HepG2 (cell line): ENCODE results near the gene MAJIN. TPM values are rescaled to one million over a fixed set of nuclear protein-coding genes. Genes with fewer than 3 reads are reported as not detected.

Experiments used
- BCL6 ChIP-seq: IDR thresholded peaks from 2 replicates; pipeline ENCODE4 v1.6.1; 2016; ENCODE audit warnings: missing genetic modification reagents, missing compliant biosample characterization
- GABPA ChIP-seq, 2 experiments: IDR thresholded peaks; 2 replicates each; pipeline ENCODE4 v1.6.1; 2011 to 2016; ENCODE audit warnings: low read depth in 2 of 2, low read length in 1 of 2, missing biosample characterization in 1 of 2, missing genetic modification characterization in 1 of 2
- HDAC1 ChIP-seq: sonication (generic); formaldehyde crosslinking; IDR thresholded peaks from 2 replicates; pipeline ENCODE4 v1.5.1; 2020; ENCODE audit warnings: mild to moderate bottlenecking, missing genetic modification reagents
- HNF4G ChIP-seq, 2 experiments: sonication (generic) in 1 of 2; formaldehyde crosslinking in 1 of 2; IDR thresholded peaks; 2 replicates each; pipeline versions ENCODE4 v1.4.0 to v1.6.1; 2011 to 2020; ENCODE audit warnings: borderline replicate concordance in 2 of 2, low read depth in 2 of 2, mild to moderate bottlenecking in 2 of 2, low read length in 1 of 2, missing genetic modification reagents in 1 of 2, moderate library complexity in 1 of 2
- MIER3 ChIP-seq: IDR thresholded peaks from 2 replicates; pipeline ENCODE4 v1.6.1; 2016; ENCODE audit warnings: missing compliant biosample characterization, borderline replicate concordance
- MXI1 ChIP-seq: IDR thresholded peaks from 3 replicates; pipeline ENCODE4 v1.6.1; 2012; ENCODE audit warnings: low read depth, low read length, inconsistent platforms, borderline replicate concordance
- PHF20 ChIP-seq: sonication (generic); formaldehyde crosslinking; IDR thresholded peaks from 2 replicates; pipeline ENCODE4 v1.5.0; 2020; ENCODE audit warnings: mild to moderate bottlenecking, missing genetic modification reagents
- POLR2A ChIP-seq, 2 experiments: IDR thresholded peaks; 2 replicates each; pipeline ENCODE4 v1.6.1; 2011; ENCODE audit warnings: low read depth in 2 of 2, low read length in 2 of 2, mild to moderate bottlenecking in 1 of 2, moderate library complexity in 1 of 2; ENCODE audit not compliant: insufficient read depth in 1 of 2
- THAP11 ChIP-seq: IDR thresholded peaks from 2 replicates; pipeline ENCODE4 v1.6.1; 2016; ENCODE audit warnings: missing biosample characterization, missing genetic modification reagents
- TOPORS ChIP-seq: sonication (generic); formaldehyde crosslinking; IDR thresholded peaks from 2 replicates; pipeline ENCODE4 v1.8.0; 2023; ENCODE audit warnings: mild to moderate bottlenecking, missing genetic modification reagents
- ZNF350 ChIP-seq: sonication (generic); formaldehyde crosslinking; IDR thresholded peaks from 2 replicates; pipeline ENCODE4 v1.4.0; 2020; ENCODE audit warnings: mild to moderate bottlenecking, low read depth, missing genetic modification reagents, borderline replicate concordance
- ZNF383 ChIP-seq: sonication (generic); formaldehyde crosslinking; IDR thresholded peaks from 2 replicates; pipeline ENCODE4 v1.4.0; 2020; ENCODE audit warnings: missing genetic modification reagents, mild to moderate bottlenecking, borderline replicate concordance
- ZNF451 ChIP-seq: sonication (generic); formaldehyde crosslinking; IDR thresholded peaks from 2 replicates; pipeline ENCODE4 v1.5.0; 2020; ENCODE audit warnings: mild to moderate bottlenecking, missing genetic modification reagents
- ZNF501 ChIP-seq: sonication (generic); formaldehyde crosslinking; IDR thresholded peaks from 2 replicates; pipeline ENCODE4 v1.5.1; 2020; ENCODE audit warnings: mild to moderate bottlenecking, moderate library complexity, missing genetic modification reagents
- ZNF713 ChIP-seq: sonication (generic); formaldehyde crosslinking; IDR thresholded peaks from 2 replicates; pipeline ENCODE4 v1.4.0; 2020; ENCODE audit warnings: mild to moderate bottlenecking, missing genetic modification reagents
- ZNF737 ChIP-seq: sonication (generic); formaldehyde crosslinking; IDR thresholded peaks from 2 replicates; pipeline ENCODE4 v1.5.0; 2020; ENCODE audit warnings: missing genetic modification reagents, mild to moderate bottlenecking, borderline replicate concordance
- polyA plus RNA-seq, 8 experiments: library from polyadenylated mRNA; depleted of rRNA in 3 of 8; stranded (reverse) in 7 of 8; unstranded in 1 of 8; fragments of >200 nt; fragmentation: Illumina TruSeq in 4 of 8; extraction: Trizol in 4 of 8; gene quantifications; 2 replicates each; pipeline versions ENCODE4 v1.2.1 to v1.2.3, GENCODE V29; 2011 to 2016; ENCODE audit warnings: low read depth in 4 of 8, missing spikeins in 1 of 8, mixed read lengths in 1 of 8; ENCODE audit not compliant: insufficient read depth in 1 of 8
- total RNA-seq, 5 experiments: library from RNA; depleted of rRNA; stranded (reverse); fragments of >200 nt; fragmentation: Illumina TruSeq; extraction: Trizol; gene quantifications; 2 replicates each; pipeline ENCODE4 v1.2.3, GENCODE V29; 2016; ENCODE audit warnings: low read depth in 1 of 5
- TF ChIP-seq, protein P1 (sequence below): sonication (generic); formaldehyde crosslinking; IDR thresholded peaks from 2 replicates; pipeline ENCODE4 v1.5.0; 2020; ENCODE audit warnings: mild to moderate bottlenecking, missing genetic modification reagents, borderline replicate concordance
- TF ChIP-seq, protein P2 (sequence below): sonication (generic); formaldehyde crosslinking; IDR thresholded peaks from 2 replicates; pipeline ENCODE4 v1.5.1; 2020; ENCODE audit warnings: mild to moderate bottlenecking, moderate library complexity, missing genetic modification reagents
- TF ChIP-seq, protein P3 (sequence below): sonication (generic); formaldehyde crosslinking; IDR thresholded peaks from 2 replicates; pipeline ENCODE4 v1.4.0; 2020; ENCODE audit warnings: missing genetic modification reagents

MAJIN gene
- total and polyA plus RNA-seq, 2 of the 13 experiments (the other 11 are each of a cell fraction or from before 2014, with no cell fraction given), result not detected

GRCh38 chr11:64916040-64916774 is 55.7 kb downstream of the MAJIN start (continued):
- TF ChIP-seq MXI1 (peak; percentile 69; the same call in 1 of the 3 replicates), MIER3 (CRISPR knock-in tag) (peak; percentile 43; the same call in 1 of the 2 replicates), ZNF383 (CRISPR knock-in tag) (no peak), HNF4G (IDR thresholded peaks at IDR 0.05; ENCODE audit: borderline replicate concordance, low read depth, low read length) (no peak), HNF4G (CRISPR knock-in tag; IDR thresholded peaks at IDR 0.05; ENCODE audit: borderline replicate concordance, low read depth) (peak; percentile 47), ZNF737 (CRISPR knock-in tag) (no peak), ZNF451 (CRISPR knock-in tag) (no peak), TOPORS (CRISPR knock-in tag) (0 out of 2 replicates have a peak, but pooled peaks have one; percentile 16), ZNF501 (CRISPR knock-in tag) (peak; percentile 12), HDAC1 (0 out of 2 replicates have a peak, but pooled peaks have one; percentile 34), PHF20 (peak; percentile 25), GABPA (IDR thresholded peaks at IDR 0.05; ENCODE audit: low read depth, low read length) (no peak), GABPA (CRISPR knock-in tag; IDR thresholded peaks at IDR 0.05; ENCODE audit: low read depth) (peak; percentile 70), BCL6 (0 out of 2 replicates have a peak, but pooled peaks have one; percentile 9), ZNF350 (CRISPR knock-in tag) (peak; percentile 35; the same call in 1 of the 2 replicates), THAP11 (CRISPR knock-in tag) (peak; percentile 79), ZNF713 (CRISPR knock-in tag) (no peak), POLR2A (IDR thresholded peaks at IDR 0.05; ENCODE audit: insufficient read depth in 1 of 2, low read depth in 2 of 2, low read length in 2 of 2) (0 out of 4 replicates have a peak, but pooled peaks of 1 of the 2 experiments have one; percentile 34)
- TF ChIP-seq, protein P1, sequence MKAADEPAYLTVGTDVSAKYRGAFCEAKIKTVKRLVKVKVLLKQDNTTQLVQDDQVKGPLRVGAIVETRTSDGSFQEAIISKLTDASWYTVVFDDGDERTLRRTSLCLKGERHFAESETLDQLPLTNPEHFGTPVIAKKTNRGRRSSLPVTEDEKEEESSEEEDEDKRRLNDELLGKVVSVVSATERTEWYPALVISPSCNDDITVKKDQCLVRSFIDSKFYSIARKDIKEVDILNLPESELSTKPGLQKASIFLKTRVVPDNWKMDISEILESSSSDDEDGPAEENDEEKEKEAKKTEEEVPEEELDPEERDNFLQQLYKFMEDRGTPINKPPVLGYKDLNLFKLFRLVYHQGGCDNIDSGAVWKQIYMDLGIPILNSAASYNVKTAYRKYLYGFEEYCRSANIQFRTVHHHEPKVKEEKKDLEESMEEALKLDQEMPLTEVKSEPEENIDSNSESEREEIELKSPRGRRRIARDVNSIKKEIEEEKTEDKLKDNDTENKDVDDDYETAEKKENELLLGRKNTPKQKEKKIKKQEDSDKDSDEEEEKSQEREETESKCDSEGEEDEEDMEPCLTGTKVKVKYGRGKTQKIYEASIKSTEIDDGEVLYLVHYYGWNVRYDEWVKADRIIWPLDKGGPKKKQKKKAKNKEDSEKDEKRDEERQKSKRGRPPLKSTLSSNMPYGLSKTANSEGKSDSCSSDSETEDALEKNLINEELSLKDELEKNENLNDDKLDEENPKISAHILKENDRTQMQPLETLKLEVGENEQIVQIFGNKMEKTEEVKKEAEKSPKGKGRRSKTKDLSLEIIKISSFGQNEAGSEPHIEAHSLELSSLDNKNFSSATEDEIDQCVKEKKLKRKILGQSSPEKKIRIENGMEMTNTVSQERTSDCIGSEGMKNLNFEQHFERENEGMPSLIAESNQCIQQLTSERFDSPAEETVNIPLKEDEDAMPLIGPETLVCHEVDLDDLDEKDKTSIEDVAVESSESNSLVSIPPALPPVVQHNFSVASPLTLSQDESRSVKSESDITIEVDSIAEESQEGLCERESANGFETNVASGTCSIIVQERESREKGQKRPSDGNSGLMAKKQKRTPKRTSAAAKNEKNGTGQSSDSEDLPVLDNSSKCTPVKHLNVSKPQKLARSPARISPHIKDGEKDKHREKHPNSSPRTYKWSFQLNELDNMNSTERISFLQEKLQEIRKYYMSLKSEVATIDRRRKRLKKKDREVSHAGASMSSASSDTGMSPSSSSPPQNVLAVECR (CRISPR knock-in tag), result peak; percentile 60; the same call in 1 of the 2 replicates
- TF ChIP-seq, protein P2, sequence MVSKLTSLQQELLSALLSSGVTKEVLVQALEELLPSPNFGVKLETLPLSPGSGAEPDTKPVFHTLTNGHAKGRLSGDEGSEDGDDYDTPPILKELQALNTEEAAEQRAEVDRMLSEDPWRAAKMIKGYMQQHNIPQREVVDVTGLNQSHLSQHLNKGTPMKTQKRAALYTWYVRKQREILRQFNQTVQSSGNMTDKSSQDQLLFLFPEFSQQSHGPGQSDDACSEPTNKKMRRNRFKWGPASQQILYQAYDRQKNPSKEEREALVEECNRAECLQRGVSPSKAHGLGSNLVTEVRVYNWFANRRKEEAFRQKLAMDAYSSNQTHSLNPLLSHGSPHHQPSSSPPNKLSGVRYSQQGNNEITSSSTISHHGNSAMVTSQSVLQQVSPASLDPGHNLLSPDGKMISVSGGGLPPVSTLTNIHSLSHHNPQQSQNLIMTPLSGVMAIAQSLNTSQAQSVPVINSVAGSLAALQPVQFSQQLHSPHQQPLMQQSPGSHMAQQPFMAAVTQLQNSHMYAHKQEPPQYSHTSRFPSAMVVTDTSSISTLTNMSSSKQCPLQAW (CRISPR knock-in tag), result peak; percentile 35; the same call in 1 of the 2 replicates
- TF ChIP-seq, protein P3, sequence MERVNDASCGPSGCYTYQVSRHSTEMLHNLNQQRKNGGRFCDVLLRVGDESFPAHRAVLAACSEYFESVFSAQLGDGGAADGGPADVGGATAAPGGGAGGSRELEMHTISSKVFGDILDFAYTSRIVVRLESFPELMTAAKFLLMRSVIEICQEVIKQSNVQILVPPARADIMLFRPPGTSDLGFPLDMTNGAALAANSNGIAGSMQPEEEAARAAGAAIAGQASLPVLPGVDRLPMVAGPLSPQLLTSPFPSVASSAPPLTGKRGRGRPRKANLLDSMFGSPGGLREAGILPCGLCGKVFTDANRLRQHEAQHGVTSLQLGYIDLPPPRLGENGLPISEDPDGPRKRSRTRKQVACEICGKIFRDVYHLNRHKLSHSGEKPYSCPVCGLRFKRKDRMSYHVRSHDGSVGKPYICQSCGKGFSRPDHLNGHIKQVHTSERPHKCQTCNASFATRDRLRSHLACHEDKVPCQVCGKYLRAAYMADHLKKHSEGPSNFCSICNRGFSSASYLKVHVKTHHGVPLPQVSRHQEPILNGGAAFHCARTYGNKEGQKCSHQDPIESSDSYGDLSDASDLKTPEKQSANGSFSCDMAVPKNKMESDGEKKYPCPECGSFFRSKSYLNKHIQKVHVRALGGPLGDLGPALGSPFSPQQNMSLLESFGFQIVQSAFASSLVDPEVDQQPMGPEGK (CRISPR knock-in tag), result peak; percentile 85
